ENCODE data around the gene DIO3.

DIO3 gene

DNA sequence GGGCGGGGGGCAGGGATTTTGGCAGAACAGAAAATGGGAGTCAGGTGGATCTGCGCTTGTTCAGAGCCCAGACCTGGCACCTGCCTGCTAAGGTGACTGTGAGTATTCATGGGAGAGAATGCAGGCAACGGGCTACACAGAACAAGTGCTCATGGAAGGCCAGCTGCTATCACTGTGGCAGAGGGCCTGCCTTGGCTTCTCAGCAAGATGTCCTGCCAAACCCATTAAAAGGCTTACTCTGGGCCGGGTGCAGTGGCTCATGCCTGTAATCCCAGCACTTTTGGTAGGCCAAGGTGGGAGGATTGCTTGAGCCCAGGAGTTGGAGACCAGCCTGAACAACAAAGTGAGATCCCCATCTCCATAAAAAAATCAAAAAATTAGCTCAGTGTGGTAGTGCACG lies 21.0 kb downstream of the DIO3 start:
- no peak for DNase-seq (ENCODE audit: low read depth, low spot score)

DNA sequence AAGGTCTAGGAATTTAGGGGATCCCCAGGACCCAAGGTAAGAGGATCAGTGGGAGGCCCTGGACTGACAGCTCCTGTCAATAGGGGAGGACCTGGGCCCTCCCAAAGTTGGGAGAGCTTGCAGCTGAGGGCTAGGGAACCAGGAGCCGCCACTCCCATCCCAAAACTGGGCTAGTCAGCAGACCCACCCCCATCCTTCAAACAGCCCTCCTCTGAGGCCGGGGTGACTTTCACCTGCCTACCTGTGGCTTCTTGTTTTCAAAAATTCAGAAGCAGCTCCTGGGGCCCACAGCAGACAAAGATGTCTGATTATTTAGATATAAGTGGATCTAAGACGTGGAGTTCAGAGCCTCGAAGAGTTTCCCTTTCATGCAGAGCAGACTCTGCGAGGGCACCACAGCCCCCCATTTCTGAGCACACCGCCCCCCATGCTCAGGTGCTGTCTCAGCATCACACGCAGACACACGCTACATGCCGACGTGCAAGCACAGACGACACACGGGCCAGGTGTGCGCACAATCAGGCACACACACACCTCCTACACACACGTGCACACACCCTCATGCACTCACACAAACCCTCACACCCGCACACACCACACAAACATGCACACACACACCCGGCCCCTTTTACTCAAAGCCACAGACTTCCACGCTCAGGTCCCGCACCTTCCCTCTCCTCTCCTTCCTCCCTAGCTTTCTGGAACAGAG lies 21.9 kb downstream of the DIO3 start:
- DNase-seq (ENCODE audit: low read depth, low spot score), result no peak

GRCh38 chr14:101583715-101584054 lies 22.4 kb downstream of the DIO3 start:
- DNase-seq (ENCODE audit: low read depth, low spot score), result no peak

GRCh38 chr14:101584055-101584859 lies 23.0 kb downstream of the DIO3 start:
- no peak for DNase-seq (ENCODE audit: low read depth, low spot score)

DNA sequence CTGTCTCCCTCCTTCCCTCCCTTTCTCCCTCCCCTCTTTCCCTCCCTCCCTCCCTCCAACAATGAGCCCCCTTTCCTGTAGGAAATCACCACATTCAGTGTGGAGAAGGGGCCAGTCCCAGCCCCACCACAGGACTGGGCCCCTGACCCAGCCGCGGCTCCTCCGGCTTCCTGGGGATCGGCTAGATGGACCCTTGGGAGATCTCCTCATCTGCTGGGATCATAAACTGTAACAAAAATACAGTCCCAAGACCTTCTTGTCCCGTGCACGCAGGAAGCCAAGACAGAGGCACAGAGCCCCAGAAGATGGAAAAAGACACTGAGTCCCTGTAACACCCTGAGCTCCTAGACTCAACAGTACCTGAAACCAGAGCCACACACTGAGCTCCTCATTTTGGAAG lies 23.9 kb downstream of the DIO3 start:
- no peak for DNase-seq (ENCODE audit: low read depth, low spot score)

DNA sequence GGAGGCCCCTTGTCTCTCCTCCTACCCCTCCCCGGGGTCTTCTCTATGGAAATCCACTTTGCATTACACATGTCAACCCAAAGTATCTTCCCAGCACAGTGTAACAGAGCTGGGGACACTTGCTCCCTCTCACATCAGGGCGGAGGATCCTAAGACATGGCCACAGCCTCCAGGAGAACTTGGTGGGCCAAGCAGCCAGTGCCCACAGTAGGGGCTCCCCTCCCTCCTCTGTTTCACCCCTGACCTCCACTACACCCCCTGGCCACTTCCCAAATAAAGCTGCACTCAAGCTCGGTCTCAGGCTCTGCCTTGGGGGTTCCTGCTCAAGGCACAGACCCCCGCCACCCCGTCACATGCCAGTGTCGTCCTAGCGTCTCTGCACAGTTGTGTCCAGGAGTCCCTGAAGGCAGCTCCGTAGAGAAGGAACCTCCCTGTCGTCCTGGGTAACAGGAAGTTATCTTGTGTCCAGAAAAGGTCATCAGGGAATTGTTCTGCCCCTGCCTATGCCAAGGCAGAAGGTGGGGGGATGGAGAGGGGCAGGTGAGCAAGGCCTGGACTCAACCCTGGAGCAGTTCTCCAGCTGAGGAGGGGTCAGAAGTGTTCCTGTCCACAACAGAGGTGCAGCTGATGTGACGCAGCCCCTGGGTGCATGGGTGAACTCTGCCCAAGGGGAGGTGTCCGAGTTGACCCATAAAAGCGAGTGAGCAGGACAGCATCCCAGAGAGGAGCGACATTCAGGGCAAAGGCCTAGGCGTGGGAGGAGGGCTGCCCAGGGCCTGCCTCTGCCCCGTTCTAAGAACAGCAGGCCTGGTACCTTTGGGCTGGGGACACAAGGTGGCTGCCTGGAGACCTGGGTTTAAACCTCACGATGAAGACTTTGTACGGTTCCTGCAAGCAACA lies 25.5 kb downstream of the DIO3 start:
- no peak for DNase-seq (ENCODE audit: low read depth, low spot score)

- DNase-seq (ENCODE audit: low read depth, low spot score), result no peak
Measured at GRCh38 chr14:101587441-101587911, 26.2 kb downstream of the DIO3 start.

DNA sequence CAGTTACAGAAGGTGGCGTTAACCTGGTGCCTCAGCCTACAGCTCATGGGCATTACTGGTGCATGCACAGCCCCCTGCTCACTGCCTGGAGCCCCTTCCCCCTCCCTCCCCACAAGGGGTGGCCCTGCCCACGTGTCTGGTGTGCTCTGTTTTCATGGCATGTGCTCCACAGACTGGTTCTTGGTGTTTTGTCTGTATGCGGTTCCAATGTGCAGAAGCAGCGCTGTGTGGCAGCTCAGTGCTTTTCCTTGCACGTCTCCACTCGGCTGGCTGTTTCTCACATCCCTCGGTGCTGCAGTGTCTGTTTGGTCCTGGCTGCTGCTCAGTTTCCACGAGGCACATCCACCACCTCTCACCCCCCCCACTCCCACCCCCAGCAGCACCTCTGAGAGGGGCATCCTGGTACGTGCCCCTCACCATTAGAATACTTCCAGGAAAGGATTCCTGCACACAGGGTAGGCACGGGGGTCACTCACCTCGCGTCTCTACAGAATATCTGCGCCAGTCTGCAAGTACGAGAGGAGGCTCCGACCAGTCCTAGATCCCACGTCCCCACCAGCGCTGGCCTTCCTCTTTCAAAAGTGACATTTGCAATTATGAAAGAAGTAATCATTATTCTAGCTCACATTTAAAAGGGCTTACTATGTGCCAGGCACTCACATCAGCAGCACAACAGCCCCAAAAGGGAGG lies 27.1 kb downstream of the DIO3 start:
- DNase-seq (ENCODE audit: low read depth, low spot score), result no peak

GRCh38 chr14:101588990-101589389 lies 27.7 kb downstream of the DIO3 start:
- no peak for DNase-seq (ENCODE audit: low read depth, low spot score)

DNA sequence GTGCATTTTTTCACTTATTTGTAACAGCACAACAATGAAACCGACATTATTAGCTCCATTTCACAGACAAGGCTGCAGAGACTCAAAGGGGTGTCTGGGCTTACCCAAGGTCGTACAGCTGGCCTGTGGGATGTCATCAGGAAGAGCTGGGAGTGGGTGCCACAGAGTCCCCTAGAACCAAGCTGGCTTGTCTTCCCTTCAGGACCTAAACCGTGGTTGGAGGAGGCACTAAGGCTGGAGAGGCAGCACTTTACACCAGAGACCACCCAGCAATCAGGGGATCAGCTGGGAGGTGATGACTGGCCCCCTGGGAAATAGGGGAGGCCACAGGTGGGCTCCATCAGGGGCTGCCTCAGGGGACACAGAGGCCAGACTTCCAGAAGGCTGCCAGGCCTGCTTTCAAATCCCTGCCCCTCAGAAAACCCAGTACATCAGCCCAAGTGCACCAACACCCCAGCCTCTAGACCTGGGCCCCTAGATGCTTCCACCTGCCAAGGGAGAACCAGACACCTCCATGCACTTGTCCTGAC lies 28.3 kb downstream of the DIO3 start:
- DNase-seq (ENCODE audit: low read depth, low spot score), result no peak

GRCh38 chr14:101590062-101590461 lies 28.8 kb downstream of the DIO3 start:
- DNase-seq (ENCODE audit: low read depth, low spot score), result no peak

- DNase-seq (ENCODE audit: low read depth, low spot score), result no peak
Measured at GRCh38 chr14:101590616-101591015, 29.3 kb downstream of the DIO3 start.

DNA sequence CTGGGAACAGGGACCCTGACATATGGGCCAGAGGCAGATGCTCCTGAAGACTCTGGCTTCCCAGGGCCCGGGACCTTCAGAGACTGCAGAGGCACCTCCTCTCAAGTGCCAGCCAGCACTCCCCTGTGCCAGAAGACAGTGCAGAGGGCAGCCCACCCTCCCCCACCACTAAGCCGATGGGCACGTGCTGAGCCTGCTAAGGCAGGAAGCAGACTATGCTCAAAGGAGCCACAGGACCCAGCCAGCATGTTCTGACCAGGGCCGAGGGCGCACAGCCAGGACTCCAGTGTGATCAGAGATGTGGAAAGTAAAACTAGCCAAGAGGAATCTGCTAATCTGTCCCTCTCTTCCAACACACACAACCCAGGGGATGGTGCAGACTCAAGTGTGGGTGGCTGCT lies 29.8 kb downstream of the DIO3 start:
- DNase-seq (ENCODE audit: low read depth, low spot score), result no peak

DNA sequence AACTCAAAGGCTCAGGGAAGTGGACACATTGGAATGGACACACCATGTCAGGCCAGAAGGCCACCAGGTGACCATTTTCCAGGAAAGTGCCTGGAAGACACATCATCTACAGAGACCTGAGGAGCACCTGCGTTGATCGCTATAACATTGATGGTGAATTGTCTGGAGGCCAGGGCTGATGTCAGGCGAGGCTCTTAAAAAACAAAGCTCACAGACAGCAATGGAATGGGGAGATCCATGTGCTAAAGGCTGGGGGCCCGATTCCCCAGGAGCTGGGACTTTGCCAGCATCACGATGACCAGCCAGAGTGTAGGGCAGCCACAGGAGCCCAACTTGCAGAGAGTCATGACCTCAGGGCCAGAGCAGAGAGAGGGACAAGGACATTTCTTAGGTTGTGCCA lies 30.3 kb downstream of the DIO3 start:
- no peak for DNase-seq (ENCODE audit: low read depth, low spot score)

- no peak for DNase-seq (ENCODE audit: low read depth, low spot score)
Measured at GRCh38 chr14:101593411-101594238, 32.3 kb downstream of the DIO3 start.

DNA sequence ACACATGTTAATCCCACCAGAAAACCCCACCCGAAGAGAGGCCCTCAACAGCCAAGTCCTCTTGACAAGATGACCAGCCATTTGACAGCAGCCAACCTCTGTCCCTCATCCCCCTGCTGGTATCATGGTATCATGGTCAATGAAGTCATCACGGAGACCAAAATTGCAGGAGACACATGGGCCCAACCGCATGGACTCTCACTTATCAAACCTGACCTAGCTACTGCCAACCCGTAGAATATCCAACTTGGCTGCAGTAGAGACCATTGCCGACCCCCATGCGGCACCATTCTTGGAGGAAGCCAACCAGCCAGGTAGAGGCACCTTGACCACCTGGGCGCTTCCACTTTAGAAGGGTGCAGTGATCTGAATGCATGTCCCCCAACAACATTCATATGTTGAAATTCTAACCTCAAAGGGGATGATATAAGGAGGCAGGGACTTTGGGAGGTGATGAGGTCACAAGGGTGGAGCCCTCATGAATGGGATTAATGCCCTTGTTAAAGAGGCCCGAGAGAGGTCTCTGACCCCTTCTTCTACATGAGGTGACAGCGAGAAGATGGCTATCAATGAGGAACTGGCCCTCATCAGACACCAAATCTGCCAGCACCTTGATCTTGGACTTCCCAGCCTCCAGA lies 33.3 kb downstream of the DIO3 start:
- DNase-seq (ENCODE audit: low read depth, low spot score), result no peak

DNA sequence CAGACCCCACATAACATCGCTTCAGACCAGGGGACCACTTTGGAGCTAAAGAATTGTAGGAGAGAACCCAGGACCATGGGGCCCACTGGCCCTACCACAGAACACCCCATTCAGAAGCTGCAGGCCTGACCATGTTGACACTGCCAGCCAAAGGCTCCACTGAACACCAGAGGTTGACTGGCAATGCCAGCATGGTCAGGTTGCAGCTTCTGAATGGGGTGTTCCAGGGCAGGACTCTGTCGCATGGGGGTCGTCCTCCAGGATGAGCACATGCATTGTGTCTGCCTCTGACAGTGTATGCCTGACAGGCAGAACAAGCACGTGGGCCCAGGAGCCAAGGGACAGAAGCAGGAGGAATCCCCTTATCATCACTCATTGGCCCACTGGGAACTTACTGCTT lies 34.1 kb downstream of the DIO3 start:
- no peak for DNase-seq (ENCODE audit: low read depth, low spot score)

GRCh38 chr14:101595887-101596721 lies 34.8 kb downstream of the DIO3 start:
- DNase-seq (ENCODE audit: low read depth, low spot score), result no peak

- DNase-seq (ENCODE audit: low read depth, low spot score), result no peak
Measured at GRCh38 chr14:101596742-101597141, 35.4 kb downstream of the DIO3 start.

All from smooth muscle cell of the brain vasculature (primary cell).